PC-3 (cell line): ENCODE data around the gene TRAF3.

ENCODE experiments used
- CTCF ChIP-seq: fragments of 300-600 bp; sonication (generic); conservative IDR thresholded peaks from 2 replicates; pipeline ENCODE4 v1.5.1; 2017; ENCODE audit warnings: antibody characterized with exemption, low read depth, mild to moderate bottlenecking, low read length
- EZH2 ChIP-seq: fragments of 300-600 bp; sonication (generic); IDR thresholded peaks from one replicate; pipeline ENCODE4 v1.6.1; 2017; ENCODE audit warnings: antibody characterized with exemption, mild to moderate bottlenecking, low read length; ENCODE audit not compliant: unreplicated experiment

DNA sequence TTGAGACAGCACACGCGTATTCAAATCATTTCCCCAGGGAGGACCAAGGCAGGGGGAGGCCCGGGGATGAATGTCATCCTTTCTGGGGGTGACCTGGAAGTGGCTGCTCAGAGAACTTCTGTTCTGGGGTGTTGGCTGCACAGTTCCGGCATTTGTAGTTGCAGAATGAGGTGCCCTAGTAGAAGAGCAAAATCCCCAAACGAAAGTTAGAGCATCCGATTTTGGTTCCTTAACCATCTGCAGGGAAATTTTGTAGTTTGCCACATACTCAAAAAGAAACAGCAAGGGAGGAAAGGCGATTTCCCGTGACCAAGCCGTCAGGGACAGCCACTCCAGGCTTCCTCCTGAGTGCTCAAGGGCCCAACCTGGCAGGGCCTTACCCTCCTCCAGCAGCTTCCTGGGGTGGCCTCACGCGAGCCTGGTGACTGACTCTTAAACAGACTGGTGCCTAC is 13.0 kb upstream of the TRAF3 start:
- TF ChIP-seq CTCF (no peak), EZH2 (no peak)
